ENCODE measurements around the gene HLA-DRB1. TPM values are rescaled to one million over a fixed set of nuclear protein-coding genes. Genes with fewer than 3 reads are reported as not detected.

HLA-DRB1 gene
- total RNA-seq, 1 donor from 2014 or later, result 0.93 TPM

GRCh38 chr6:32554116-32554965 lies 35.3 kb downstream of the HLA-DRB1 start:
- H3K4me1 Mint-ChIP-seq (ENCODE audit: low read depth, unreplicated experiment), result no peaks in the 10 kb centered on the region
- DNase-seq (ENCODE audit: low read depth) (no peak), FAIRE-seq (no peak)
- Histone ChIP-seq H2AFZ (ENCODE audit: low read depth, low read length) (no peak overlapping the region), H3K9ac (ENCODE audit: low read length) (no peak overlapping the region), H3K27me3 (ENCODE audit: insufficient read depth, low read length) (no peaks in the 10 kb centered on the region), H3K79me2 (ENCODE audit: insufficient read depth, low read length) (no peaks in the 10 kb centered on the region), H3K9me3 (ENCODE audit: insufficient read depth, low read depth, low read length) (no peaks in the 10 kb centered on the region), H3K4me1 (ENCODE audit: insufficient read depth, low read length) (no peaks in the 10 kb centered on the region), H3K36me3 (ENCODE audit: insufficient read depth, low read length) (no peaks in the 10 kb centered on the region), H3K4me3 (ENCODE audit: insufficient read depth, low read depth, low read length) (no peak overlapping the region), H3K4me2 (ENCODE audit: low read length) (no peak overlapping the region), H4K20me1 (ENCODE audit: insufficient read depth, low read length) (no peaks in the 10 kb centered on the region), H3K27ac (ENCODE audit: low read depth, low read length) (no peak overlapping the region)
- no peaks in the 10 kb centered on the region for H3K9me3 Mint-ChIP-seq (ENCODE audit: unreplicated experiment)
- H3K36me3 Mint-ChIP-seq (ENCODE audit: low read depth, unreplicated experiment), result no peaks in the 10 kb centered on the region
- no peak overlapping the region for H3K27ac Mint-ChIP-seq (ENCODE audit: unreplicated experiment)
- TF ChIP-seq CTCF (IDR thresholded peaks at IDR 0.05; ENCODE audit: insufficient read depth, low read depth, low read length), result no peak
- TF ChIP-seq EZH2 (IDR thresholded peaks at IDR 0.05; ENCODE audit: insufficient read depth, low read length), result no peak
- H3K27me3 Mint-ChIP-seq (ENCODE audit: low read depth, unreplicated experiment), result peaks cover 12% of the 10 kb centered on the region
- H3K4me3 Mint-ChIP-seq (ENCODE audit: unreplicated experiment), result no peak overlapping the region

GRCh38 chr6:32553037-32553742 lies 36.5 kb downstream of the HLA-DRB1 start:
- FAIRE-seq (no peak), DNase-seq (ENCODE audit: low read depth) (no peak)
- Mint-ChIP-seq H3K36me3 (ENCODE audit: low read depth, unreplicated experiment) (no peaks in the 10 kb centered on the region), H3K4me3 (ENCODE audit: unreplicated experiment) (no peak overlapping the region), H3K4me1 (ENCODE audit: low read depth, unreplicated experiment) (no peaks in the 10 kb centered on the region), H3K27me3 (ENCODE audit: low read depth, unreplicated experiment) (peaks cover 3% of the 10 kb centered on the region), H3K27ac (ENCODE audit: unreplicated experiment) (no peak overlapping the region), H3K9me3 (ENCODE audit: unreplicated experiment) (no peaks in the 10 kb centered on the region)
- no peaks in the 10 kb centered on the region for H3K27me3 ChIP-seq (ENCODE audit: insufficient read depth, low read length)
- TF ChIP-seq EZH2 (IDR thresholded peaks at IDR 0.05; ENCODE audit: insufficient read depth, low read length) (no peak), CTCF (IDR thresholded peaks at IDR 0.05; ENCODE audit: insufficient read depth, low read depth, low read length) (no peak)
- no peak overlapping the region for H2AFZ ChIP-seq (ENCODE audit: low read depth, low read length)
- H4K20me1 ChIP-seq (ENCODE audit: insufficient read depth, low read length), result no peaks in the 10 kb centered on the region
- H3K27ac ChIP-seq (ENCODE audit: low read depth, low read length), result no peak overlapping the region
- H3K4me2 ChIP-seq (ENCODE audit: low read length), result no peak overlapping the region
- H3K4me1 ChIP-seq (ENCODE audit: insufficient read depth, low read length), result no peaks in the 10 kb centered on the region
- no peaks in the 10 kb centered on the region for H3K36me3 ChIP-seq (ENCODE audit: insufficient read depth, low read length)
- no peaks in the 10 kb centered on the region for H3K79me2 ChIP-seq (ENCODE audit: insufficient read depth, low read length)
- no peak overlapping the region for H3K4me3 ChIP-seq (ENCODE audit: insufficient read depth, low read depth, low read length)
- no peak overlapping the region for H3K9ac ChIP-seq (ENCODE audit: low read length)
- H3K9me3 ChIP-seq (ENCODE audit: insufficient read depth, low read depth, low read length), result no peaks in the 10 kb centered on the region

Data from astrocyte (in vitro differentiated cells and primary cell).